ENCODE data around the gene UIMC1.
"Not testable (repeated sequence)": the region's sequence is repeated elsewhere in the genome, so short reads cannot be mapped to it uniquely, and the experiment has no call there.

Gene UIMC1

GRCh38 chr5:177049285-177049684, 42.7 kb upstream of the UIMC1 start:
- H3K9me3 ChIP-seq (ENCODE audit: control insufficient read depth, insufficient read depth, low read depth, low read length) = no peaks in the 10 kb centered on the region
- TF ChIP-seq ZNF626 (tag by site-specific recombination; IDR thresholded peaks at IDR 0.05) = no peak
- TF ChIP-seq ZNF585B (tag by site-specific recombination; IDR thresholded peaks at IDR 0.05) = no peak
- TF ChIP-seq RBAK (tag by site-specific recombination; IDR thresholded peaks at IDR 0.05) = no peak
- TF ChIP-seq ZNF16 (tag by site-specific recombination; IDR thresholded peaks at IDR 0.05; ENCODE audit: low read depth) = no peak
- no peak for TF ChIP-seq ZNF2 (tag by site-specific recombination; IDR thresholded peaks at IDR 0.05)
- no peak for TF ChIP-seq ZNF488 (tag by site-specific recombination; IDR thresholded peaks at IDR 0.05)
- TF ChIP-seq ZNF692 (tag by site-specific recombination; IDR thresholded peaks at IDR 0.05) = peak; percentile 59; the same call in 1 of the 2 replicates
- CTCF ChIA-PET = no interaction called here

GRCh38 chr5:177048531-177048930, 42.0 kb upstream of the UIMC1 start:
- H3K36me3 ChIP-seq (ENCODE audit: control insufficient read depth in 2 of 2, insufficient read depth in 1 of 2, low read length in 2 of 2) = peaks cover 59 to 84% of the 10 kb centered on the region in 2 experiments
- H3K4me3 ChIP-seq (ENCODE audit: low read depth, low read length); H3K27ac ChIP-seq (ENCODE audit: extremely low read depth, low read depth, low read length); H3K9me3 ChIP-seq (ENCODE audit: control insufficient read depth, insufficient read depth, low read depth, low read length); POLR2A ChIA-PET; H3K4me1 ChIP-seq (ENCODE audit: control insufficient read depth, insufficient read depth, low read length): not testable (repeated sequence)
- CTCF ChIA-PET = interaction anchor here (1.1 kb wide), 1 partner anchor 37 kb away, joined by 3 read pairs; no protein-coding TSS in a partner anchor
- TF ChIP-seq, protein P1, sequence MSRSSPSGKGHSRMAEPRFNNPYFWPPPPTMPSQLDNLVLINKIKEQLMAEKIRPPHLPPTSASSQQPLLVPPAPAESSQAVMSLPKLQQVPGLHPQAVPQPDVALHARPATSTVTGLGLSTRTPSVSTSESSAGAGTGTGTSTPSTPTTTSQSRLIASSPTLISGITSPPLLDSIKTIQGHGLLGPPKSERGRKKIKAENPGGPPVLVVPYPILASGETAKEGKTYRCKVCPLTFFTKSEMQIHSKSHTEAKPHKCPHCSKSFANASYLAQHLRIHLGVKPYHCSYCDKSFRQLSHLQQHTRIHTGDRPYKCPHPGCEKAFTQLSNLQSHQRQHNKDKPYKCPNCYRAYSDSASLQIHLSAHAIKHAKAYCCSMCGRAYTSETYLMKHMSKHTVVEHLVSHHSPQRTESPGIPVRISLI (tag by site-specific recombination; IDR thresholded peaks at IDR 0.05) = peak; percentile 59; the same call in 1 of the 2 replicates
- peak; percentile 66 for TF ChIP-seq PRDM1 (tag by site-specific recombination; IDR thresholded peaks at IDR 0.05)

More at GRCh38 chr5:177049285-177049684, 42.7 kb upstream of the UIMC1 start:
- Histone ChIP-seq H3K27ac (ENCODE audit: extremely low read depth, low read depth, low read length) (no peak overlapping the region), H3K4me1 (ENCODE audit: control insufficient read depth, insufficient read depth, low read length) (no peaks in the 10 kb centered on the region), H3K4me3 (ENCODE audit: low read depth, low read length) (no peak overlapping the region), H3K36me3 (ENCODE audit: control insufficient read depth in 2 of 2, insufficient read depth in 1 of 2, low read length in 2 of 2) (peaks cover 63 to 82% of the 10 kb centered on the region in 2 experiments)
- POLR2A ChIA-PET = no interaction called here

DNA sequence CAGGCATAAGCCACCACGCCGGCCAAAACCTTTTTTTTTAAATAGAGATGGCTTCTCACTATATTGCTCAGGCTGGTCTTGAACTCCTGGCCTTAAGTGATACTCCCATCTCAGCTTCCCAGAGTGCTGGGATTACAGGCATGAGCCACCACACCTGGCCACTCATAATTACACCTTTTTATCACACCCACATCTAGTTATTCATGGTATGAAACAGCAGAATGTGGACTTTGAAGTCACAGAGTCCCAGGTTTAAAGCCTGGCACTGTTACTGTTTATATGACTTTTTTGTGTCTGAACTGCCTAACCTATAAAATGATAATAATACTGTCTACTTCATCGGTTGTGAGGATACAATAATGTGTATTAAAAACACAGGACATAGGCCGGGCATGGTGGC, 39.1 kb upstream of the UIMC1 start:
- Histone ChIP-seq H3K4me3 (ENCODE audit: low read depth, low read length) (no peak overlapping the region), H3K4me1 (ENCODE audit: control insufficient read depth, insufficient read depth, low read length) (no peaks in the 10 kb centered on the region), H3K36me3 (ENCODE audit: control insufficient read depth in 2 of 2, insufficient read depth in 1 of 2, low read length in 2 of 2) (peaks cover 67 to 89% of the 10 kb centered on the region in 2 experiments), H3K27ac (ENCODE audit: extremely low read depth, low read depth, low read length) (no peak overlapping the region), H3K9me3 (ENCODE audit: control insufficient read depth, insufficient read depth, low read depth, low read length) (no peaks in the 10 kb centered on the region)
- TF ChIP-seq ZNF121 (tag by site-specific recombination; IDR thresholded peaks at IDR 0.05) = no peak
- no peak for TF ChIP-seq ZNF404 (tag by site-specific recombination; IDR thresholded peaks at IDR 0.05)
- TF ChIP-seq ZNF677 (tag by site-specific recombination; IDR thresholded peaks at IDR 0.05) = no peak
- TF ChIP-seq PRDM6 (tag by site-specific recombination; IDR thresholded peaks at IDR 0.05) = no peak
- TF ChIP-seq ZNF184 (tag by site-specific recombination; IDR thresholded peaks at IDR 0.05) = no peak
- no peak for TF ChIP-seq AEBP2 (tag by site-specific recombination; IDR thresholded peaks at IDR 0.05; ENCODE audit: borderline replicate concordance)
- no peak for TF ChIP-seq ZNF560 (tag by site-specific recombination; IDR thresholded peaks at IDR 0.05; ENCODE audit: borderline replicate concordance)
- no peak for TF ChIP-seq ZSCAN30 (tag by site-specific recombination; IDR thresholded peaks at IDR 0.05)
- no peak for TF ChIP-seq ZNF248 (tag by site-specific recombination; IDR thresholded peaks at IDR 0.05)
- no peak for TF ChIP-seq PRDM10 (tag by site-specific recombination; IDR thresholded peaks at IDR 0.05)
- ChIA-PET CTCF (interaction anchor here (1.0 to 1.6 kb wide), 2 partner anchors 26 to 237 kb away, joined by 7 to 10 read pairs; no protein-coding TSS in a partner anchor), POLR2A (no interaction called here)

All from HEK293 (cell line).